Liver (tissue), 3 donors: Measurements from ENCODE around the gene NDOR1.

ENCODE experiments used
- ATF3 ChIP-seq: IDR thresholded peaks from 2 replicates; pipeline ENCODE4 v1.6.1; 2016; ENCODE audit warnings: antibody characterized with exemption
- CTCF ChIP-seq: fragments of 150-350 bp; IDR thresholded peaks from 2 replicates; pipeline ENCODE4 v1.5.1; 2017; ENCODE audit warnings: improper control_type of control experiment, low read depth, low read length; ENCODE audit not compliant: missing input control
- GABPA ChIP-seq, 2 donors: IDR thresholded peaks in 1 of 2; conservative IDR thresholded peaks in 1 of 2; 2 replicates each; pipeline ENCODE4 v1.6.1; 2016; ENCODE audit warnings: antibody characterized with exemption in 2 of 2, mild to moderate bottlenecking in 1 of 2, moderate library complexity in 1 of 2
- HNF4A ChIP-seq, 2 donors: conservative IDR thresholded peaks; 2 replicates each; pipeline ENCODE4 v1.6.1; 2016; ENCODE audit warnings: antibody characterized with exemption in 2 of 2, mild to moderate bottlenecking in 2 of 2
- JUND ChIP-seq, 2 donors: IDR thresholded peaks; 2 replicates each; pipeline ENCODE4 v1.6.1; 2016; ENCODE audit warnings: antibody characterized with exemption in 2 of 2
- MAX ChIP-seq: IDR thresholded peaks from 2 replicates; pipeline ENCODE4 v1.6.1; 2016; ENCODE audit warnings: antibody characterized with exemption
- RAD21 ChIP-seq, 2 donors: IDR thresholded peaks; 2 replicates each; pipeline ENCODE4 v1.6.1; 2016; ENCODE audit warnings: antibody characterized with exemption in 2 of 2, mild to moderate bottlenecking in 2 of 2
- REST ChIP-seq: IDR thresholded peaks from 2 replicates; pipeline ENCODE4 v1.6.1; 2016; ENCODE audit warnings: antibody characterized with exemption, mild to moderate bottlenecking
- TAF1 ChIP-seq: conservative IDR thresholded peaks from 2 replicates; pipeline ENCODE4 v1.6.1; 2016; ENCODE audit warnings: antibody characterized with exemption, mild to moderate bottlenecking
- ZBTB33 ChIP-seq: IDR thresholded peaks from 2 replicates; pipeline ENCODE4 v1.6.1; 2016; ENCODE audit warnings: antibody characterized with exemption
- donor health status: healthy.
- donor health status: healthy.

- TF ChIP-seq CTCF, result no peak
- TF ChIP-seq ATF3, result no peak
- no peak for TF ChIP-seq JUND (IDR thresholded peaks at IDR 0.05)
- no peak for TF ChIP-seq MAX
- no peak for TF ChIP-seq GABPA (IDR thresholded peaks at IDR 0.05 in 1 of 2, conservative IDR thresholded peaks at IDR 0.05 in 1 of 2)
- TF ChIP-seq REST, result no peak
- no peak for TF ChIP-seq TAF1
- no peak for TF ChIP-seq RAD21 (IDR thresholded peaks at IDR 0.05)
- no peak for TF ChIP-seq ZBTB33
- TF ChIP-seq HNF4A (conservative IDR thresholded peaks at IDR 0.05), result no peak
Measured at GRCh38 chr9:137165250-137165836, 40.2 kb upstream of the NDOR1 start.
